HepG2 (cell line): ENCODE measurements around the gene MRPL2. TPM values are rescaled to one million over a fixed set of nuclear protein-coding genes. Genes with fewer than 3 reads are reported as not detected.

Experiments used
- DMAP1 ChIP-seq: IDR thresholded peaks from 2 replicates; pipeline ENCODE4 v1.6.1; 2016
- FOXP1 ChIP-seq, 2 experiments: fragments of 450-650 bp in 1 of 2; IDR thresholded peaks; 2 replicates each; pipeline ENCODE4 v1.6.1; 2017 to 2018; ENCODE audit warnings: antibody characterized with exemption in 1 of 2
- HMGXB3 ChIP-seq: sonication (generic); formaldehyde crosslinking; IDR thresholded peaks from 2 replicates; pipeline ENCODE4 v1.4.0; 2020; ENCODE audit warnings: missing genetic modification reagents, borderline replicate concordance
- KLF15 ChIP-seq: sonication (generic); formaldehyde crosslinking; IDR thresholded peaks from 2 replicates; pipeline ENCODE4 v1.8.1; 2023; ENCODE audit warnings: borderline replicate concordance, mild to moderate bottlenecking, inconsistent platforms, missing genetic modification reagents, mixed read lengths
- NCOA1 ChIP-seq: sonication (generic); formaldehyde crosslinking; IDR thresholded peaks from 2 replicates; pipeline ENCODE4 v1.9.0; 2021; ENCODE audit warnings: missing genetic modification reagents
- PCBP1 ChIP-seq: fragments of 200-400 bp; formaldehyde crosslinking; IDR thresholded peaks from 2 replicates; pipeline ENCODE4 v1.6.1; 2017; ENCODE audit warnings: mild to moderate bottlenecking, low read depth, low read length, borderline replicate concordance
- SNRNP70 ChIP-seq: fragments of 200-400 bp; formaldehyde crosslinking; IDR thresholded peaks from 2 replicates; pipeline ENCODE4 v1.6.1; 2017; ENCODE audit warnings: mild to moderate bottlenecking, low read depth, low read length, moderate library complexity
- SOX5 ChIP-seq: IDR thresholded peaks from 2 replicates; pipeline ENCODE4 v1.6.1; 2016; ENCODE audit warnings: borderline replicate concordance
- THAP11 ChIP-seq: IDR thresholded peaks from 2 replicates; pipeline ENCODE4 v1.6.1; 2016; ENCODE audit warnings: missing biosample characterization, missing genetic modification reagents
- ZFP91 ChIP-seq: sonication (generic); formaldehyde crosslinking; IDR thresholded peaks from 2 replicates; pipeline ENCODE4 v1.9.0; 2022; ENCODE audit warnings: missing genetic modification reagents, mild to moderate bottlenecking, borderline replicate concordance
- ZNF460 ChIP-seq: sonication (generic); formaldehyde crosslinking; IDR thresholded peaks from 2 replicates; pipeline ENCODE4 v1.5.1; 2020; ENCODE audit warnings: missing genetic modification reagents, mild to moderate bottlenecking, borderline replicate concordance
- ZNF468 ChIP-seq: sonication (generic); formaldehyde crosslinking; IDR thresholded peaks from 2 replicates; pipeline ENCODE4 v1.8.0; 2022; ENCODE audit warnings: mild to moderate bottlenecking, moderate library complexity, missing genetic modification reagents
- polyA plus RNA-seq, 8 experiments: library from polyadenylated mRNA; depleted of rRNA in 3 of 8; stranded (reverse) in 7 of 8; unstranded in 1 of 8; fragments of >200 nt; fragmentation: Illumina TruSeq in 4 of 8; extraction: Trizol in 4 of 8; gene quantifications; 2 replicates each; pipeline versions ENCODE4 v1.2.1 to v1.2.3, GENCODE V29; 2011 to 2016; ENCODE audit warnings: low read depth in 4 of 8, missing spikeins in 1 of 8, mixed read lengths in 1 of 8; ENCODE audit not compliant: insufficient read depth in 1 of 8
- total RNA-seq, 5 experiments: library from RNA; depleted of rRNA; stranded (reverse); fragments of >200 nt; fragmentation: Illumina TruSeq; extraction: Trizol; gene quantifications; 2 replicates each; pipeline ENCODE4 v1.2.3, GENCODE V29; 2016; ENCODE audit warnings: low read depth in 1 of 5
- TF ChIP-seq, protein P1 (sequence below): sonication (generic); formaldehyde crosslinking; IDR thresholded peaks from 2 replicates; pipeline ENCODE4 v1.5.0; 2020; ENCODE audit warnings: mild to moderate bottlenecking, missing genetic modification reagents, borderline replicate concordance
- TF ChIP-seq, protein P2 (sequence below): sonication (generic); formaldehyde crosslinking; IDR thresholded peaks from 2 replicates; pipeline ENCODE4 v1.4.0; 2020; ENCODE audit warnings: mild to moderate bottlenecking, missing genetic modification reagents

The MRPL2 gene
- total and polyA plus RNA-seq, 2 of the 13 experiments (the other 11 are each of a cell fraction or from before 2014, with no cell fraction given) = 56.8 to 65.6 TPM

DNA sequence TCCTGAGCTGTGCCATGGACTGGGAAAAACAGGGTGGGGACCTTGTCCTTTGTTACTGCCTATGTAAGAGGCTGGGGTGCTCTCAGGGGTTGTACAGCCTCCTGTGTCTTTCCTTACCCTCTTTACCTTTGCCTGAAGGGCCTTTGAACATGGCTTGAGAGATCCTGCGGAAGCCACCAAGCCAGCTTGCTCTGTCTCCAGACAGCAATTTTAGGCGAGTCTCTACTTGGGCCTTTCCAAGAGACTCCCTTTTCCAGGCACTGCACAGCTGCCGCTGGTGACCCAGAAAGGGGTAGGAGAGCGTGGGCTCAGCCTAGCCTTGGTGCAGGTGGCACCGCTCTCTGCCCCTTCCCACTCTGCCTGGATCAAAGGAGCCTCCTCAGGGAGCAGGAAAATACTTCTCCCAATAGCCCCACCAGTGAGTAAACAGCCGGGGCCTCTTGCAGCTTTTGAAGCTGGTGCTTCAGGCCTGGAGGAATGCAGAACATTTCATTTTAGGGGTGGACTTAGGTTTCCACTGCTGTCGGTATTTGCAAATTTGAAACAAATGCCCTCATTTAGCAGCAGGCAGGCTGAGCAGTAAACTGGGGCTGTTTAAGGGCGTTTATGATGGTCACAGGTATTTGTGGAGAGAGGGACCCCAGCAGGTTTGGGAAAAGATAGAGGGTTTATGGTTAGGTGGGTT, 30.8 kb upstream of the MRPL2 start (continued):
- TF ChIP-seq HMGXB3 (CRISPR knock-in tag) (peak; percentile 64; the same call in 1 of the 2 replicates), ZFP91 (peak; percentile 72; the same call in 1 of the 2 replicates), ZNF460 (CRISPR knock-in tag) (no peak), ZNF468 (CRISPR knock-in tag) (no peak), FOXP1 (IDR thresholded peaks at IDR 0.05) (no peak), FOXP1 (CRISPR knock-in tag; IDR thresholded peaks at IDR 0.05) (peak; percentile 93), THAP11 (CRISPR knock-in tag) (peak; percentile 63), SNRNP70 (no peak), SOX5 (CRISPR knock-in tag) (peak; percentile 81; the same call in 1 of the 2 replicates), NCOA1 (CRISPR knock-in tag) (no peak), DMAP1 (CRISPR knock-in tag) (0 out of 2 replicates have a peak, but pooled peaks have one; percentile 35), KLF15 (CRISPR knock-in tag) (no peak), PCBP1 (no peak)
- TF ChIP-seq, protein P1, sequence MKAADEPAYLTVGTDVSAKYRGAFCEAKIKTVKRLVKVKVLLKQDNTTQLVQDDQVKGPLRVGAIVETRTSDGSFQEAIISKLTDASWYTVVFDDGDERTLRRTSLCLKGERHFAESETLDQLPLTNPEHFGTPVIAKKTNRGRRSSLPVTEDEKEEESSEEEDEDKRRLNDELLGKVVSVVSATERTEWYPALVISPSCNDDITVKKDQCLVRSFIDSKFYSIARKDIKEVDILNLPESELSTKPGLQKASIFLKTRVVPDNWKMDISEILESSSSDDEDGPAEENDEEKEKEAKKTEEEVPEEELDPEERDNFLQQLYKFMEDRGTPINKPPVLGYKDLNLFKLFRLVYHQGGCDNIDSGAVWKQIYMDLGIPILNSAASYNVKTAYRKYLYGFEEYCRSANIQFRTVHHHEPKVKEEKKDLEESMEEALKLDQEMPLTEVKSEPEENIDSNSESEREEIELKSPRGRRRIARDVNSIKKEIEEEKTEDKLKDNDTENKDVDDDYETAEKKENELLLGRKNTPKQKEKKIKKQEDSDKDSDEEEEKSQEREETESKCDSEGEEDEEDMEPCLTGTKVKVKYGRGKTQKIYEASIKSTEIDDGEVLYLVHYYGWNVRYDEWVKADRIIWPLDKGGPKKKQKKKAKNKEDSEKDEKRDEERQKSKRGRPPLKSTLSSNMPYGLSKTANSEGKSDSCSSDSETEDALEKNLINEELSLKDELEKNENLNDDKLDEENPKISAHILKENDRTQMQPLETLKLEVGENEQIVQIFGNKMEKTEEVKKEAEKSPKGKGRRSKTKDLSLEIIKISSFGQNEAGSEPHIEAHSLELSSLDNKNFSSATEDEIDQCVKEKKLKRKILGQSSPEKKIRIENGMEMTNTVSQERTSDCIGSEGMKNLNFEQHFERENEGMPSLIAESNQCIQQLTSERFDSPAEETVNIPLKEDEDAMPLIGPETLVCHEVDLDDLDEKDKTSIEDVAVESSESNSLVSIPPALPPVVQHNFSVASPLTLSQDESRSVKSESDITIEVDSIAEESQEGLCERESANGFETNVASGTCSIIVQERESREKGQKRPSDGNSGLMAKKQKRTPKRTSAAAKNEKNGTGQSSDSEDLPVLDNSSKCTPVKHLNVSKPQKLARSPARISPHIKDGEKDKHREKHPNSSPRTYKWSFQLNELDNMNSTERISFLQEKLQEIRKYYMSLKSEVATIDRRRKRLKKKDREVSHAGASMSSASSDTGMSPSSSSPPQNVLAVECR (CRISPR knock-in tag) = peak; percentile 68
- TF ChIP-seq, protein P2, sequence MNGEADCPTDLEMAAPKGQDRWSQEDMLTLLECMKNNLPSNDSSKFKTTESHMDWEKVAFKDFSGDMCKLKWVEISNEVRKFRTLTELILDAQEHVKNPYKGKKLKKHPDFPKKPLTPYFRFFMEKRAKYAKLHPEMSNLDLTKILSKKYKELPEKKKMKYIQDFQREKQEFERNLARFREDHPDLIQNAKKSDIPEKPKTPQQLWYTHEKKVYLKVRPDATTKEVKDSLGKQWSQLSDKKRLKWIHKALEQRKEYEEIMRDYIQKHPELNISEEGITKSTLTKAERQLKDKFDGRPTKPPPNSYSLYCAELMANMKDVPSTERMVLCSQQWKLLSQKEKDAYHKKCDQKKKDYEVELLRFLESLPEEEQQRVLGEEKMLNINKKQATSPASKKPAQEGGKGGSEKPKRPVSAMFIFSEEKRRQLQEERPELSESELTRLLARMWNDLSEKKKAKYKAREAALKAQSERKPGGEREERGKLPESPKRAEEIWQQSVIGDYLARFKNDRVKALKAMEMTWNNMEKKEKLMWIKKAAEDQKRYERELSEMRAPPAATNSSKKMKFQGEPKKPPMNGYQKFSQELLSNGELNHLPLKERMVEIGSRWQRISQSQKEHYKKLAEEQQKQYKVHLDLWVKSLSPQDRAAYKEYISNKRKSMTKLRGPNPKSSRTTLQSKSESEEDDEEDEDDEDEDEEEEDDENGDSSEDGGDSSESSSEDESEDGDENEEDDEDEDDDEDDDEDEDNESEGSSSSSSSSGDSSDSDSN (CRISPR knock-in tag) = peak; percentile 67
